HG03196 (cell line): ENCODE results near the gene ACSF3.

Source experiments
- ATAC-seq: cut with Tn5 transposase; IDR thresholded peaks from one replicate; pipeline ENCODE4 v1.9.1; 2021; ENCODE audit not compliant: unreplicated experiment

ACSF3 gene

GRCh38 chr16:89108416-89108815 lies 14.8 kb downstream of the ACSF3 start:
- no peak for ATAC-seq

DNA sequence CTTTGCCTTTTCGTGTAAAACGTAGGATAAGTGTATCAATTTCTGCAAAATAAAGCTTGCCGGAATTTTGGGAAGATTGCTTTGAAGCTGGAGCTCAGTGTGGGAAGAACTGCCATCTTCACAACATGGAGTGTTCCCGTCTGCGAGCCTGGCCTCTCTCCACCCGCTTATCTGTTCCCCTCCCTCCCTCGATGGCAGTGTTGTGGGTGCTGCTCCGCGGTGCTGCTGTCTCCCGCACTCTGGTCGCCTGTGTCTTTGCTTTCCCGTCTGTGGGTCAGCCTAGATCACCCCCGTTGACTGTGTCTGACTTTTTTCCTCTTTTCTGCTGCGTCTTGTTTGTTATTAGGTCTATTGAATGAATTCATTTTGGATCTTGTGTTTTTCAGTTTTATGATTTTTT lies 17.0 kb downstream of the ACSF3 start:
- no peak for ATAC-seq

GRCh38 chr16:89111263-89111662 lies 17.6 kb downstream of the ACSF3 start:
- no peak for ATAC-seq

DNA sequence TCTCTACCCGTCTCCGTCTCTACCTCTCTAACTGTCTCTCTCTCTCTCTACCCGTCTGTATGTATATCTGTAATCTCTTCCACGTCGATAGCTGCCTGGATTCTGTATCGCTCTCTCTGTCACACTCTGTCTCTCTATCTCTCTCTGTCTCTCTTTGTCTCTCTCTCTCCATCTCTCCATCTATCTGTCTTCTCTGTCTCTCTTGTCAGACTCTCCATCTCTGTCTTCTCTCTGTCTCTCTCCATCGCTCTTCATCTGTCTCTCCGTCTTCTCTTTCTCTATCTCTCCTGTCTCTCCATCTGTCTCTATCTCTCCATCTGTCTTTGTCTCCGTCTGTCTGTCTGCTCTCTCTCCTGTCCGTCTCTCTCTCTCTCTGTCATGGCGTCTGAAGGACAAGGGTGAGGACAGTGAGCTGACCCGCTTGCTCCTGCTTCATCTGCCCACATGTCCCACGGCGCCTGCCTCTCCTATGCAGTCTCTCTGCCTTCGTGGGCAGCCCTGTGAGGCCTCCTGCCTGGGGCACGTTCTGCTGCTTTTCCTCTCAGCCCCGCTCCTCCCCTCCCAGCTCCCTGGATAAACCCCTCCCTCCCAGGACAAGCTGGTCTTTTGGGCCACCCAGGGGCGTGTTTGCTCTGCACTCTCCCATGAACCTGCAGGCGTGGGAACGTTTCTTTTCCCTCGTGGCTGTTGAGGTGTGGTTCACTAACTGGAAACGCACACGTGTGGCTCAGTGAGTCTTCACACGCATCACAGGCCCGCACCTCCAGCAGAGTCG lies 18.9 kb downstream of the ACSF3 start:
- ATAC-seq, result no peak

GRCh38 chr16:89113152-89113547 lies 19.5 kb downstream of the ACSF3 start:
- ATAC-seq, result no peak

DNA sequence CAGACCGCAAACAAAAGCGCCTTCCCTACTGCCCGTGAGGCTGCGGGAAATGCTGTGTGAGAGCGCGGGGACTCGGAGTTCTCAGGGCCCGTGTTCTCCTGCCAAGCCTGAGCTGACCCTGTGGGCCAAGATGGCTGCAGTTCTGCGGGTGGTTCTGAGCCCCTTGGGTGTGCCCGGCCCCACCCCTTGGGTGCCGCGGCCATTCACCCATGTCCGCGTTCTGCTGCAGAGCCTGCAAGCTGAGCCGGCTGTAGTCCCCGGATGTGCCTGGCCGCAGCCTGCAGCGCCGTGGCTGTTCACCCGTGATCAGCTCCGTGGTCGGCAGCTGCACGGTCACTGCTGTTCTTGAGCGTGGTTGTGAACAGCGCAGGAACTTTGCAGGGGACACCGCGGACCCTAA lies 20.0 kb downstream of the ACSF3 start:
- no peak for ATAC-seq

DNA sequence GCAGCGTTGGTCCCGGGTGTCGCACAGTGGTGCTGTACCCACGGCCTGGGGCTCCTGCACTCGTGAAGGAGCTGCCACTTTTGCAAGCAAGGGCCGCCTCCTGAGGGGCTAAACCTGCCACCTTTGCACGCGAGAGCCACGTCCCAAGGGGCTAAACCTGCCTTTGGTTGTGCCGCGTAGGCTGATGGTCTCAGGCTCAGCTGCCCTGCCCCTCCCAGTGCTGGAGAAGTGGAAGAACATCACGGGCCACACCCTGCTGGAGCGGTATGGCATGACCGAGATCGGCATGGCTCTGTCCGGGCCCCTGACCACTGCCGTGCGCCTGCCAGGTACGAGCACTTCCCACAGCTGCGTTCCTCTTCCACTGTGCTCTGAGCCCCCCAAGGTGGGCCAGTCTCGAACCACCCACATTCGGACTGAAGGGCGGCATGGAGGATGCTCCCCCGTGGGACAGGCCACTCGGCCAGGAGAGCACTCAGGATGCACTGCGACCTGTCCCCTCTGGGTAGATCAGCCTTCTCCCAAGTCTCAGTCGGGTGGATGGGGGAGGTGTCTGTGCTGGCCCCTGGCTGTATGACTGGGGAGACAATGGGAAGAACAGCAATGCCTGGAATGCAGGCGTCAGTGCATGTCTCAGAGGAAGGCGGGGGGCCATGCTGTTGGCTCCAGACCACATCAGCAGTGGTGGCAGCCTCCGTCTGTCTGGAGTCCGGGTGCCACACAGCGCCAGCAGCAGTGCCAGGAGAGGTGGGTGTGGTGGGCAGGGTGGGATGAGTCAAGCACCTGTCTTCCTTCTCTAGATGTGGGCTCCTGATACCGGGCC lies 20.7 kb downstream of the ACSF3 start:
- ATAC-seq, result no peak

DNA sequence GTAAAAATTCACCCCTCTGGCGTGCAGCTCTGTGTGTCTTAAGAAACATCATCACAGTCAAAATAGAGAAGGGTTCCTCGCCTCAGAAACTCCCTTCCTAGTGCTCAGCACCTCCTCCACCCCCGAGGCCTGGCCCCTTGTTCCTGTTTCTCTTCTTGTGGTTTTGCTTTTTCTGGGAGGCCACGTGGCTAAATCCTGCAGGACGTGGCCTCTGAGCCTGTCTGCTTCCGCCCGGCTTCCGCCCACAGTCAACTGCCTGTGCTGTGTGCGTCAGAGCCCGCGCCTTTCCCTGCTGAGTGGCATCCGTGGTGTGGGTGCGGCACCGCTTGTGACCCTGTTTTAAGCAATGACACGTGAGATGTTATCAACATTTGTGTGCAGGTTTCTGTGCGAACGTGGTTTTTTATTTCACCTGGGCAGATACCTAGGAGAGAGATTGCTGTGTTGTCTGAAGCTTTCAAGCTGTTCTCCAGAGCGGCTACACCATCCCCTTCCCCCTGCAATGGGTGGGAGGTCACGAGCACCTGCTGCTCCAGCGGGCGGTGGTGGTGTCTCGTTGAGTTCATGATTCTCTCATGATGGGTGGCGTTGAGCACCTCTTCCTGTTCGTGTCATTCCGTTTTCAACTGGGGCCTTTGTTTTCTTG lies 21.7 kb downstream of the ACSF3 start:
- peak; percentile 58 for ATAC-seq

DNA sequence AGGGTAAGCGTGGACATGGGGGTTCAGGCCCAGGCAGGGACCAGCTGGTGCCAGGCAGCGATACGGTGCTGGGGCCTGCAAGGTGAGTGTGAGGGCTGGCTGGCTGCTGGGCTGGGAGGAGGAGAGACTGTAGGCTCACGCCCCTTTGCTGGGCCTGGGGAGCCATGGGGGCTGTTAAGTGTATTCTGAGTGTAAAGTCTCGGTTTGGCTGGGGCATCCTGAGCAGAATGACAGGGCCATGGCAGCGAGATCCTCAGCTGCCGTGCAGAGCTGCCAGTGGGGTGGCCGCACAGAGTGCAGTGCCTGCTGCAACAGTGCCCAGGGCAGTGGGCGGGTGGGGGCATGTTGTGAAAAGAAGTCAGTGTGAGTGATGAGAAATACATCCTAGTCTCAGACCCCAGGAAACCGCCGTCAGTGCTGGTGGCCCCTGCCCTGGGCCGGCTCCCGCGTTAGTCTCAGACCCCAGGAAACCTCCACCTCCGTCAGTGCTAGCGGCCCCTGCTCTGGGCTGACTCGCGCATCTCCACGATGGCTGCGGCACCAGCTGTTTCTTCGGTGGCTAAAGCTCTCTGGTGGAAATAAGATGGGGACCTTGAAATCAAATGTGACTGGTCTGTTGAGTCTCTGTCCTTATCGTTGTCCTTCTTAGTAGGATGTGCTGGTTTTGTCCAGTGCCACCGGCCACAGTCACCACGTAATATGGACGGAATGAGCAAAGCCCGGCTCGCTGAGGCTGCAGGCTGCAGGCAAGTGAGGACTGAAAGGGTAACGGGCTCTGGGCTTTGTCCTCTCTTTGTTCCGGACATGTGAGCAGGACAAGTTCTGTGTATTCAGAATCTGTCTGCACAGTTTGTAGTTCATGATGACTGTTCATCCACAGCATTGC lies 22.9 kb downstream of the ACSF3 start:
- ATAC-seq, result no peak

- no peak for ATAC-seq
These were observed 23.7 kb downstream of the ACSF3 start for GRCh38 chr16:89117227-89117974.

DNA sequence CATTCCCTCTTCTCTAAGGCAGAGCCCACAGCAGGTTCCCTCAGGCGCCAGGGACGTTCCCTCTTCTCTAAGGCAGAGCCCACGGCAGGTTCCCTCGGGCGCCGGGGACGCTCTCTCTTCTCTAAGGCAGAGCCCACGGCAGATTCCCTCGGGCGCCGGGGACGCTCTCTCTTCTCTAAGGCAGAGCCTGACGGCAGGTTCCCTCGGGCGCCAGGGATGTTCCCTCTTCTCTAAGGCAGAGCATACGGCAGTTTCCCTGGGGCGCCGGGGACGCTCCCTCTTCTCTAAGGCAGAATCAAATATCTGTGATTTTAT lies 24.3 kb downstream of the ACSF3 start:
- no peak for ATAC-seq

DNA sequence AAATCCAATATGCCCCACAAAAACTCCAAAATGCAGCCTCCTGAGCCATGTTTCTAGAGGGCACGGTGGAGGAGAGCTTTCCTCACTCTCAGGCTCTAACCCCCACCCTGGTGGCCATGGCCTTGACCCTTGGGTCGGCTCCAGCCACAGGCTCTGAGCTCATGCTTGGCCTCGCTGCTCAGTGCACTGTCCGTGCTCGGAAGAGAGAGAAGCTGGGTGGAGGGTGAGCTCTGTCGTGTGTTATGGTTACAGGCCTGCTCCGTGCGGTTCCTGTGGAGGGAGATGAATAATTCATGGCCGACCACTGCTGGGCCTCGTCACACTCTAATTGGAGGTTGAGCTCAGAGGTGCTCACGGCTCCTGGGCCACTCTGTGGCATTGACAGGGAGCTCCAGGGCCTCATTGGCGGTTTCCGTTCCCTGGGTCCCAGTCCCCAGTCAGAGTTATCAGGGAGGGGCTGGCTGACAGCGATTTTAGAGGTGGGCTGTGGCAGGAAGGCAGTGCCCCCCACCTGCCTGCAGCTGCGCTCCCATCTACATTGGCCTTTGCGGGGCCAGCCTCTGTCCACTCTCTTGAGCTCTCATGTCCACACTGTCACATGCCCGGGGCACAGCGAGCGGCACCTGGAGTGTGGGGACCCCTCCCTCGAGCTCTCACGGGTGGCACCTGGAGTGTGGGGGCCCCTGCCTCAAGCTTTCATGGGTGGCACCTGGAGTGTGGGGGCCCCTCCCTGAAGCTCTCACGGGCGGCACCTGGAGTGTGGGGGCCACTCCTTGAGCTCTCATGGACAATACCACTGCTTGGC lies 24.9 kb downstream of the ACSF3 start:
- no peak for ATAC-seq

DNA sequence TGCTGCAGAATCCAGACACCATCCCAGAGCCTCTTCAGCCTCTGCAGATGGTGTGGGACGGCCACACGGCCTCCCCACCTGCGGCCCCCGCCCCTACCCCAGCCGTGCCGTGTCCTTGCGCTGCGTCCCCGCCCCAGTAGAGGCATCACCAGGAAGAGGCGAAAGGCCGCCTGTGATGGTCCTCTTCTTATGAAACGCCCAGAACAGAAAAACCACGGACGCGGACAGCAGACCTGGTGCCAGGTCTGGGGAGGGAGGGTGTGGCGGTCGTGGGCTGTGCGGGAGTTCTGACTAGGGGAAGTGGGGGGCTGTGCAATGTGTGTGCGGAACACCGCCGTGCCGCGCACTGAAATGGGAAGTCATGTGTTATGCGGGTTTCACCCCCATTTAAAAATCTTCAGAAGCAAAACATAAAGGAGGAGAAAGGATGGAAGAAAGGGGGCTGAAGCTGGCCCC lies 25.5 kb downstream of the ACSF3 start:
- no peak for ATAC-seq

GRCh38 chr16:89119661-89120141 lies 26.0 kb downstream of the ACSF3 start:
- no peak for ATAC-seq

GRCh38 chr16:89120281-89120680 lies 26.6 kb downstream of the ACSF3 start:
- no peak for ATAC-seq

DNA sequence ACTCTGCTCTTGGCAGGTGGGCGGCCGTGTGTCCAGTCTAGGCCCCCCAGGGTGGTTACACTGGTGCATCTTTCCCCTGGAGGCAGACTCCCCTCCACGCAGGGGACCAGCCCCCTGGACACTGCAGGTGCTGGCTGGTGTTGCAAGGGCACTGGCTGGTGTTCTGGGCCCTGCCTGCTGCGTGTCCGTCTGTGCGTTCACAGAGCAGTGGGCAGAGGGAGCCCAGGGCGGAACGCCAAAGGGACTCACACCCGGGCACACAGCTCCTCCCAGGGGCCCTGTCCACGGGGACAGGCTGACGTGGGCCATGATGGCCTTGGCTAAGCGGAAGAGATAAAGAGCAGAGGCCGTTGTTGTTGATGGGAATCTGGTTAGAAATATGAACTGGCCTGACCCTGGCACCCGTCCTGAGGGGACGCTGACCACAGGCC lies 27.3 kb downstream of the ACSF3 start:
- no peak for ATAC-seq

DNA sequence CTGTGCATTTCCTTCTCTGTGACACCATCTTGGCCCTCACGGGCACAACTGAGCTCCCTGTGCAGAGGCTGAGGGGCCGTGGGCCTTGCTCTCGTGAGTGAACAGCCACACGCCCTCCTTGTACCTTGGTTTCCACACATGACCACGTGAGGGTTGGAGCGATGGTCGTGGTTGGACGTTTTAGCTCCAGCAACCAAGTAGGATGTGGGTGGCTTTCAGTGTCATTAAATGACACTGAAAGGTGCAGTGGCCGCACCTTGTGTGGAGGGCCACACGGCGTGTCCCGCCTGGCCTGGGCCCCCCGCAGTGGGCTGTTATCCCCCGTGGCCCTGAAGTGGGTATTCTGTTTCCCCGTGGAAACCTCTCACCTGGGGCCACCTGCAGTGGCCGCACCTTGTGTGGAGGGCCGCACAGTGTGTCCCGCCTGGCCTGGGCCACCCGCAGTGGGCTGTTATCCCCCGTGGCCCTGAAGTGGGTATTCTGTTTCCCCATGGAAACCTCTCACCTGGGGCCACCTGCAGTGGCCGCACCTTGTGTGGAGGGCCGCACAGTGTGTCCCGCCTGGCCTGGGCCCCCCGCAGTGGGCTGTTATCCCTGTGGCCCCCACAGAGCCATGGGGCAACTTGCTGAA lies 28.2 kb downstream of the ACSF3 start:
- no peak for ATAC-seq

GRCh38 chr16:89122322-89122851 lies 28.7 kb downstream of the ACSF3 start:
- no peak for ATAC-seq
